Sigmoid colon (tissue), 4 donors: ENCODE results near the gene ARHGAP25.

Source experiments
- EP300 ChIP-seq, 4 donors: sonication (generic); formaldehyde crosslinking; IDR thresholded peaks; one replicate each; pipeline ENCODE4 v1.6.1; 2017; ENCODE audit warnings: antibody characterized with exemption in 4 of 4
- POLR2A ChIP-seq, 2 donors: fragments of 450-650 bp; IDR thresholded peaks; one replicate each; pipeline ENCODE4 v1.6.1; 2016; ENCODE audit warnings: antibody characterized with exemption in 2 of 2, mild to moderate bottlenecking in 2 of 2, moderate library complexity in 2 of 2
- POLR2AphosphoS5 ChIP-seq, 4 donors: sonication (generic); formaldehyde crosslinking; IDR thresholded peaks; one replicate each; pipeline ENCODE4 v1.6.1; 2017; ENCODE audit warnings: antibody characterized with exemption in 4 of 4
- TF ChIP-seq, protein P1 (sequence below), 4 experiments: fragments of 450-650 bp in 3 of 4; fragments of 200-600 bp in 1 of 4; IDR thresholded peaks; one replicate each; pipeline ENCODE4 v1.5.1; 2016 to 2019; ENCODE audit warnings: antibody characterized with exemption in 4 of 4, mild to moderate bottlenecking in 3 of 4, moderate library complexity in 2 of 4

- TF ChIP-seq, protein P1, sequence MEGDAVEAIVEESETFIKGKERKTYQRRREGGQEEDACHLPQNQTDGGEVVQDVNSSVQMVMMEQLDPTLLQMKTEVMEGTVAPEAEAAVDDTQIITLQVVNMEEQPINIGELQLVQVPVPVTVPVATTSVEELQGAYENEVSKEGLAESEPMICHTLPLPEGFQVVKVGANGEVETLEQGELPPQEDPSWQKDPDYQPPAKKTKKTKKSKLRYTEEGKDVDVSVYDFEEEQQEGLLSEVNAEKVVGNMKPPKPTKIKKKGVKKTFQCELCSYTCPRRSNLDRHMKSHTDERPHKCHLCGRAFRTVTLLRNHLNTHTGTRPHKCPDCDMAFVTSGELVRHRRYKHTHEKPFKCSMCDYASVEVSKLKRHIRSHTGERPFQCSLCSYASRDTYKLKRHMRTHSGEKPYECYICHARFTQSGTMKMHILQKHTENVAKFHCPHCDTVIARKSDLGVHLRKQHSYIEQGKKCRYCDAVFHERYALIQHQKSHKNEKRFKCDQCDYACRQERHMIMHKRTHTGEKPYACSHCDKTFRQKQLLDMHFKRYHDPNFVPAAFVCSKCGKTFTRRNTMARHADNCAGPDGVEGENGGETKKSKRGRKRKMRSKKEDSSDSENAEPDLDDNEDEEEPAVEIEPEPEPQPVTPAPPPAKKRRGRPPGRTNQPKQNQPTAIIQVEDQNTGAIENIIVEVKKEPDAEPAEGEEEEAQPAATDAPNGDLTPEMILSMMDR (IDR thresholded peaks at IDR 0.05), result no peak
- no peak for TF ChIP-seq POLR2A (IDR thresholded peaks at IDR 0.05)
- TF ChIP-seq POLR2AphosphoS5 (IDR thresholded peaks at IDR 0.05), result no peak
- no peak for TF ChIP-seq EP300 (IDR thresholded peaks at IDR 0.05)
These were observed 65.9 kb downstream of the ARHGAP25 start for GRCh38 chr2:68800517-68800916.
